Activated CD4-positive, alpha-beta memory T cell treated with anti-CD3 and anti-CD28 coated beads, Interleukin-2, amount 10 ng/mL, durations not matched to agents 7 days and 5 days (primary cell): ENCODE results near the gene PDZK1IP1. TPM values are rescaled to one million over a fixed set of nuclear protein-coding genes. Genes with fewer than 3 reads are reported as not detected.

Source experiments
- CTCF ChIA-PET: fragments of 350-600 bp; sonication (Branson Sonifier 250); formaldehyde crosslinking; loops from one replicate; lab custom pipeline; 2021; ENCODE audit warnings: antibody characterized with exemption, inconsistent platforms; lab: Charles Lee
- POLR2A ChIA-PET: fragments of 350-600 bp; sonication (Branson Sonifier 250); formaldehyde crosslinking; loops from one replicate; lab custom pipeline; 2021; ENCODE audit warnings: antibody characterized with exemption; lab: Charles Lee
- DNase-seq: peaks from one replicate; pipeline ENCODE4 v3.0.0-alpha.2; 2020
- H3K27ac Mint-ChIP-seq: one replicate; pipeline ENCODE4 v1.8.0; 2021; ENCODE audit warnings: mild to moderate bottlenecking, mixed read lengths
- H3K27me3 Mint-ChIP-seq: one replicate; pipeline ENCODE4 v1.8.0; 2021; ENCODE audit warnings: mixed read lengths
- H3K36me3 Mint-ChIP-seq: one replicate; pipeline ENCODE4 v1.8.0; 2021; ENCODE audit warnings: low read depth, mixed read lengths
- H3K4me1 Mint-ChIP-seq: one replicate; pipeline ENCODE4 v1.8.0; 2021; ENCODE audit warnings: mixed read lengths
- H3K4me3 Mint-ChIP-seq: one replicate; pipeline ENCODE4 v1.8.0; 2021; ENCODE audit warnings: mild to moderate bottlenecking, mixed read lengths
- H3K9me3 Mint-ChIP-seq: one replicate; pipeline ENCODE4 v1.8.0; 2021; ENCODE audit warnings: mixed read lengths
- total RNA-seq, 2 experiments: library from RNA; stranded (reverse); gene quantifications; one replicate each; pipeline ENCODE4 v1.2.3, GENCODE V29; 2021

Gene PDZK1IP1
- total RNA-seq, 2 experiments from 2014 or later = not detected

DNA sequence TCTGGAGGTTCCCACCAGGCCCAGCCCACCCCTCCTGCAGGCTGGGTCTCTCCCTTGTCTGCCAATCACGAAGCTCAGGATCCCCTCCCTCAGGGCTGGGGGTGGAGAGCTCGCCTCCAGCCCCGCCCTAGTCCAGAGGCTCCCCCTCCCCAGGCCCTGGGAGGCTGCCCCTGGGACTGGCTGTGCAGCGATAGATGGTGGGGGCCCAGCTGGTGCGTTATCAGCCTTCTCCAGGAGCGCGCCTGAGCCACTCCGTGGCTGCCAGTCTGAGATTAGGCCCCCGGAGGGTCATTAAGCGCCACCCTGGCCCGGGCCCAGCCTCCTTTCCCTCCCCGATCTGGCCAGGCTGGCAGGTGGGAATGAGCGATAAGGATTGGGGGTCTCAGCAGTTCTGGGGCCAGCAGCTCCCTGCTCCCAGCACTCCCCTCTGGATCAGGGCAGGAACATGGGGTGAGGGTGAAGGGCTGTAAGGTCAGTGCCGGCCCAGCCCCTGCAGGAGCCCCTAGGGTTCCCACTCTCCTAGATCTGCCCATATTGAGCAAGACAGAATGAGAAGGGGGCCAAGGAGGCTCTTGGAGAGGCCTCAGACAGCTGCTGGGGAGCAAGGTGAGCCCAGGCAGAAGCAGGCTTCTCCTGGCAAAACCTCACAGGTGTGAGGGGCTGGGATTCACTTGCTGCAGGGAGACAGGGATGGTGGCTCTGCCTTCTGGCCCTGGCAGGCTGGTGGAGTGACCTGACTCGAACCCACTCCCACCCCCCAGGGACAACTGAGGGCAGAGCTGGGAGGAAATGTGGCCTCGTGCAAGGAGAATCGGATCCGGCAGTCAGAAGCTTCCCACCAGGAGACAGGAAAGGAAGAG is 8.5 kb downstream of the PDZK1IP1 start:
- Mint-ChIP-seq H3K27me3 (peaks cover 11% of the 10 kb centered on the region), H3K36me3 (no peaks in the 10 kb centered on the region), H3K4me1 (peaks cover 5% of the 10 kb centered on the region), H3K4me3 (no peak overlapping the region), H3K9me3 (no peaks in the 10 kb centered on the region), H3K27ac (no peak overlapping the region)
- POLR2A ChIA-PET = no interaction called here
- peak; percentile 12 for DNase-seq
- CTCF ChIA-PET = interaction anchor here (0.5 to 5.8 kb wide), 4 partner anchors 13 to 257 kb away, joined by 4 to 71 read pairs (median 8); partner anchors contain the start of gene FOXD2

DNA sequence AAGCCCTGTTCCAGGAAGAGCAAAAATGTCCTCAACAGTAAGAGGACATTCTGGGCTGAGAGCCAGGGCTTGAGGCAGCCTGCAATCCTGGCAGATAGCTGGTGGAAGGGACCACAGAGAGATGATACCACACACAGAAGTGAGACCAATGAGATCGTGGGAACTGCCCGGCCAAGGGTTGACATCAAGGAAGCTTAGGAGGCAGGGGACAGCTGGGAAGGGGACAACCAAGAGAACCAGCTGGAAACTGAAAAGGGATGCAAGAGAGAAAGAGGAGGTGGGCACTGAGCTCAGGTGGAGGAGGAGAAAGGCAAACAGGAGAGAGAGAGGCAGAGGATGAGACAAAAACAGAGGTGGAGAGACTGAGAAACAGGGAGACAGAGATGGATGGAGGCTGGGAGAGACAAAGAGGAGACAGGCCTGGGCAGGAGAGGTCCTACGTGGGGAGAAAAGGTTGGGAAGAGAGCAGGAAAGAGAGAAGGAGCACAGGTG is 9.2 kb downstream of the PDZK1IP1 start:
- H3K27me3 Mint-ChIP-seq = peaks cover 12% of the 10 kb centered on the region
- peaks cover 5% of the 10 kb centered on the region for H3K4me1 Mint-ChIP-seq
- ChIA-PET CTCF (interaction anchor here (0.5 to 5.8 kb wide), 5 partner anchors 9 to 258 kb away, joined by 4 to 71 read pairs (median 10); partner anchors contain the start of genes FOXD2 and PDZK1IP1), POLR2A (no interaction called here)
- H3K4me3 Mint-ChIP-seq = no peak overlapping the region
- H3K36me3 Mint-ChIP-seq = no peaks in the 10 kb centered on the region
- H3K9me3 Mint-ChIP-seq = no peaks in the 10 kb centered on the region
- DNase-seq = peak; percentile 10
- no peak overlapping the region for H3K27ac Mint-ChIP-seq

DNA sequence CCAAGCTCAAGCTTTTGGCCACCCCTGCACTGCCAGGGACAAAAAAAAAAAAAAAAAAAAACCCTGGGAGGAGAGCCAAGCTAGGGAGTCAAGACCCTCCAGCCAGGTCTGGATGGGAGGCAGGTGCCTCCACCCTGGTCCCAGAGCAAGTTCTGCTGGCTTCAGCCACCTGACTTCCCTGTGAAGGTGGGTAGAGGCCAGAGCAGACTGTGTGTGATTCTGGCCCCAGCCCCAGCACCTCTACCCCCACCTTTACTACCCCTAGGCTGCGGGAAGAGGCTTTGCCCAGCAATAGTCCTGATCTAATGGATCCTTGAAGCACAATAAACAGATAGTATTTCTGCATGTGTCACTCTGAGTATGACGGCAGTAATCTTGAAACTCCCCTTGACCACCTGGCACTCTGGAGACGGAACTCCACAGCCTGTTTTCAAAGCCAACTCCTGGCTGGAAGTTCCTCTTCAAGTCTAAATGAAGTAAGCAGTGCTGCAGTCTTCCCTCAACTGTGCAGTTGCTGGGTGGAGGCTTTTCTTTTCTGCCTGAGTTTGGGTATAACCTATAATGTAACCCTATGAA is 9.8 kb downstream of the PDZK1IP1 start:
- CTCF ChIA-PET = interaction anchor here (0.6 to 5.8 kb wide), 11 partner anchors 10 to 930 kb away, joined by 3 to 71 read pairs (median 8); partner anchors contain the start of genes CMPK1, FOXD2 and PDZK1IP1
- no peak overlapping the region for H3K4me3 Mint-ChIP-seq
- no peaks in the 10 kb centered on the region for H3K9me3 Mint-ChIP-seq
- H3K27me3 Mint-ChIP-seq = peaks cover 15% of the 10 kb centered on the region
- H3K4me1 Mint-ChIP-seq = peaks cover 8% of the 10 kb centered on the region
- POLR2A ChIA-PET = interaction anchor here (1.0 to 1.2 kb wide), 2 partner anchors 49 to 83 kb away, joined by 3 to 6 read pairs; no protein-coding TSS in a partner anchor
- no peak overlapping the region for H3K27ac Mint-ChIP-seq
- H3K36me3 Mint-ChIP-seq = no peaks in the 10 kb centered on the region
- peak; percentile 12 for DNase-seq

DNA sequence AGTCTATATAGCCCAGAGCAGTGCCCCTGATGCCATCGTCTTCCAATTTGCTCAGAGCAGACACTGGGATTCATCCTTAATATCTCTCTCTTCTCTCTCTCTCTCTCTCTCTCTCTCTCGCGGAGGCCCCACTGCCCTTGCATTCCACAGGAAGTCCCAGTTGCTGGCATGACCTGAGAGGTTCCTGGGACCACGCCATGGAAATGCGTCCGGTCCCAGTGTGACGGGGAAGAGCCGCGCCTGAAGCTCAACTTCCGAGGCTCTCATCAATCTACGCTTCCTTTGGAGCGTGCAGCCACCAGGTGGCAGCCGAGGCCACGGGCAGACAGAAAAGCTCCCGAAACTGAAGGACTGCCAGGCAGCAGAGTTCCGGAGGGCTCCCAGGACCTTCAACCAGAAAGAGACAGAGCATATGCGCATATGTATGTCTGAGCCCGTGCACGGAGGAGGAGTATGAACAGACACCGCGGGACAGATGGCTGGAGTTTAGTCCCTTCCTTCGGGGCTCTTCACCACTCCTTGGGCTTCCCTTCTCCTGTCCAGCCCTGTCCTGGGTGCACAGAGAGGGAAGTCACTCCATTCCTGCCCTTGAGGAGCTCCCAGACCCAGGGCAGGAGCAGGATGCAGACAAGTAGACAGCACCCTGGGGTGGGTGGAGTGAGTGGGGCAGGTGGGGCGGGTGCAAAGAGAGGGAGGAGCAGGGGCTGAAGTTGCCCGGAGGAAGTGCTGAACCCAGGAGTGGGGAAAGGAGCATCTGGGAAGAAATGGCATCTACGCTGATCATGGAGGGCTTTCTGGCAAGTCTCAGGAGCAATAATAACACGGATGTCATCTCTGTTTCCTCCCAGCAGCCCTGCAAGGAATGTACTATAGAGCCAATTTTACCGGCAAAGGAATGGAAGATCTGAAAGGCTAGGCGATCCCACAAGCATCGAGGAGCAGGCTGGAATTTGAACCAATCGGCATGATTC is 10.5 kb downstream of the PDZK1IP1 start:
- peak; percentile 86 for DNase-seq
- ChIA-PET CTCF (interaction anchor here (0.6 to 5.8 kb wide), 46 partner anchors 9 to 931 kb away, joined by 3 to 71 read pairs (median 4); partner anchors contain the start of genes ATPAF1, CMPK1, FOXD2 and PDZK1IP1), POLR2A (interaction anchor here (0.7 to 2.1 kb wide), 5 partner anchors 13 to 135 kb away, joined by 3 to 6 read pairs (median 4); partner anchors contain the start of gene STIL)
- Mint-ChIP-seq H3K4me3 (peak overlapping the region; percentile 74), H3K4me1 (peaks cover 8% of the 10 kb centered on the region), H3K27me3 (peaks cover 19% of the 10 kb centered on the region), H3K27ac (peak overlapping the region; percentile 41), H3K9me3 (no peaks in the 10 kb centered on the region), H3K36me3 (no peaks in the 10 kb centered on the region)

DNA sequence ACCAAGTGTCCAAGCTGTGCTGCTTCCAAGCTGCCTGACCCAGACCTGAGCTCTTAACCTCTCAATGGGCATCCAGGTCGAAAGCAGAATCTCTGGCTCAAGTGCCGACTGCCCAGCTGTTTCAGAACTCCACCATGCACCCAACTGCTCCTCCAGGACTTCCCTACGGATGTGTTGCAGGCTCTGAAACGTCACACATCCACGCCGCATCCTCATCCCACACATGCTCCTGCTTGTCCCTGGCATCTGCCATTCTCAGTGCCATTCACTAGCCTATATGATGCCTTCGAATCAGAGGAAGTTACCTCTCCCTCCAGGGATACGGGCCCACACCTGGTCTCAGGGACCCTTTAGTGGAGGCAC is 11.2 kb downstream of the PDZK1IP1 start:
- H3K36me3 Mint-ChIP-seq = no peaks in the 10 kb centered on the region

DNA sequence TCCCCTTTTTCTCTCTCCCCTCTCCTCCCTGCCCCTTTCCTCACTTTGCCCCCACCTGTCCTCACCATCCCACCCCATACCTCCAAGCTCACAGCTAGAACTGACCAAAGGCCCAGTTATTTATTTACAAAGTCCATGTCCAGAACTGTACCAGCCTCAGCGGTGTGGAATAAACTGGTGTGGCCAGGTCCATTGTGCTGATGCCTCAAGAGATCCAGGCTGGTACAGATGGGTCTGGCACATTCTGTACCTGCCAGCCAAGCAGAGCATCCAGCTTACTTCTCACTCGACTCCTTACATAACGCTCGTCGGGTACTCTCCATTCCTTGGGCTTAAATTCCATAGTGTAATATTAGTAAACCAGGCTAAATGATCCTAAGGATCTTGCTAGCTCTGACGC is 11.8 kb downstream of the PDZK1IP1 start:
- Mint-ChIP-seq H3K36me3 (no peaks in the 10 kb centered on the region), H3K4me1 (peaks cover 8% of the 10 kb centered on the region), H3K27me3 (peaks cover 19% of the 10 kb centered on the region), H3K27ac (no peak overlapping the region), H3K9me3 (no peaks in the 10 kb centered on the region), H3K4me3 (no peak overlapping the region)
- DNase-seq = no peak
- ChIA-PET POLR2A (interaction anchor here (1.4 to 2.1 kb wide), 2 partner anchors 14 to 136 kb away, joined by 4 to 5 read pairs; partner anchors contain the start of gene STIL), CTCF (interaction anchor here (0.6 to 5.8 kb wide), 22 partner anchors 10 to 928 kb away, joined by 3 to 71 read pairs (median 5); partner anchors contain the start of genes ATPAF1 and CMPK1)

More for the DNA sequence above, 11.2 kb downstream of the PDZK1IP1 start:
- POLR2A ChIA-PET = interaction anchor here (1.4 to 2.1 kb wide), 2 partner anchors 14 to 136 kb away, joined by 4 to 5 read pairs; partner anchors contain the start of gene STIL
- DNase-seq = peak; percentile 15
- no peak overlapping the region for H3K27ac Mint-ChIP-seq
- peaks cover 19% of the 10 kb centered on the region for H3K27me3 Mint-ChIP-seq
- H3K4me1 Mint-ChIP-seq = peaks cover 8% of the 10 kb centered on the region
- peak overlapping the region; percentile 74 for H3K4me3 Mint-ChIP-seq
- H3K9me3 Mint-ChIP-seq = no peaks in the 10 kb centered on the region
- CTCF ChIA-PET = interaction anchor here (0.7 to 5.8 kb wide), 44 partner anchors 10 to 609 kb away, joined by 3 to 71 read pairs (median 4); partner anchors contain the start of genes ATPAF1, CMPK1, FOXD2 and PDZK1IP1

DNA sequence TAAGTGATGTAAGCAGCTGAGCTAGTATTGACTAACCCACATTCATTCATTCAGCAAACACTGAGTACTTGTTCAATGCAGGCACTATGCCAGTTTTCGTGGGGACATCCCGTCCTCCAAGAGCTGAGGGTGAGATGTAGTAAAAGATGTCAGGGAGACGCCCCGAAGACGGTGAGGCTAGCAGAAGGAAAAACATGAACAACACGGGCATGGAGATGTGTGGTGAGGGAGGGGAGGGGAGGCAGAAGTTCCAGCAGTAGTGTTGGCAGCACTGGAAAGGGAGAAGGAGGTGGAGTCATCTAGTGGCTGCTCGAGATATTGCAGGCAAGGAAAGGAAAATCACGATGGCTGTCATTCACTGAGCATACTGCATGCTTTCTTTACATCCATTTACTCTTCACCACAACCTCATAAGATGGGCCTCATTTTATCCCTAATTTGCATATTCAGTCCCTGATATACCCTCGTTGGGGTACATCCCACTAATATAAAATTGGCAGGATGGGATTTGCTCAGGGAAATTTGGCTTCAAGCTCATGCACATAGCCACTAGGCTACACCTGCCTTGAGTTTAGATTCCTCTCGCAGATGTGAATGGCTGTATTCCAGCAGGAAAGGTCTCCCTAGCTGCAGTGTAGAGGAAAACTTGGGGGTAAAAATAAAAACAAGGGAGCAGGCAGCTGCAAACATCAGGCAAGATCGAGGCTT is 14.5 kb downstream of the PDZK1IP1 start:
- Mint-ChIP-seq H3K27ac (no peak overlapping the region), H3K36me3 (no peaks in the 10 kb centered on the region), H3K4me1 (peaks cover 8% of the 10 kb centered on the region), H3K4me3 (no peak overlapping the region), H3K9me3 (no peaks in the 10 kb centered on the region), H3K27me3 (peaks cover 18% of the 10 kb centered on the region)
- DNase-seq = peak; percentile 54
- ChIA-PET CTCF (interaction anchor here (1.1 to 3.2 kb wide), 5 partner anchors 10 to 245 kb away, joined by 3 to 19 read pairs (median 4); no protein-coding TSS in a partner anchor), POLR2A (no interaction called here)

DNA sequence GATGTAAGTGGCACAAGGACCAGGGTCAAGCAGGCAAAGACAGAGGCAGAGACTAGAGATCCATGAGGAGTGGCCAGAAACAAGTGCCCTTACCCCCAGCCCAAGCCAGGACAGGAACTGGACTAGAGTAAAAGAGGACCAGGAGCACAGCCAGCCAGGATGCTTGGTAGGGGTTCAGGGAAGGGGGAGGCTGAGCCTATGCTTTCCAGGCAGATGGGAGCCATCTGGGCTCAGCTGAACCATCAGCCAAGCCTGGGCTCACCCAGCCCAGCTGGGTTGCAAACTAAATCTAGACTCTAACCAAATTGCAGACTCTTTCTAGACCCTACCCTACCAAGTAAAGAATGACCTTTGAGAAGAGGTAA is 15.2 kb downstream of the PDZK1IP1 start:
- peaks cover 7% of the 10 kb centered on the region for H3K4me1 Mint-ChIP-seq
- POLR2A ChIA-PET = no interaction called here

DNA sequence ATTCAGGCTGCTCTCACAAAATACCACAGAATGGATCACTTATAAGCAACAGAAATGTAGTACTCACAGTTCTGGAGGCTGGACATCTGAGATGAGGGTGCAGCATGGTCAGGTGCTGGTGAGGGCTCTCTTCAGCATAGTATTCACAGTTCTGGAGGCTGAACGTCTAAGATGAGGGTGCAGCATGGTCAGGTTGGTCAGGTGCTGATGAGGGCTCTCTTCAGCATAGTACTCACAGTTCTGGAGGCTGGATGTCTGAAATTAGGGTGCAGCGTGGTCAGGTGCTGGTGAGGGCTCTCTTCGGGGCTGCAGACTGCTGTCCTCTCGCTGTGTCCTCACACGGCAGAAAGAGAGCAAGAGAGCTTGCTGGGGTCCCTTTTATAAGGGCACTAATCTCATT is 17.1 kb downstream of the PDZK1IP1 start:
- Mint-ChIP-seq H3K27me3 (peaks cover 25% of the 10 kb centered on the region), H3K4me1 (peaks cover 2% of the 10 kb centered on the region), H3K27ac (no peak overlapping the region), H3K36me3 (no peaks in the 10 kb centered on the region), H3K4me3 (no peak overlapping the region), H3K9me3 (no peaks in the 10 kb centered on the region)
- DNase-seq = no peak
- ChIA-PET CTCF (interaction anchor here (0.6 kb wide), 1 partner anchor 745 kb away, joined by 4 read pairs; no protein-coding TSS in a partner anchor), POLR2A (no interaction called here)

More for the DNA sequence above, 15.2 kb downstream of the PDZK1IP1 start:
- Mint-ChIP-seq H3K27me3 (peaks cover 15% of the 10 kb centered on the region), H3K36me3 (no peaks in the 10 kb centered on the region), H3K9me3 (no peaks in the 10 kb centered on the region), H3K27ac (no peak overlapping the region), H3K4me3 (no peak overlapping the region)
- peak; percentile 10 for DNase-seq
- CTCF ChIA-PET = interaction anchor here (0.9 to 3.2 kb wide), 4 partner anchors 9 to 91 kb away, joined by 3 to 19 read pairs (median 6); no protein-coding TSS in a partner anchor

DNA sequence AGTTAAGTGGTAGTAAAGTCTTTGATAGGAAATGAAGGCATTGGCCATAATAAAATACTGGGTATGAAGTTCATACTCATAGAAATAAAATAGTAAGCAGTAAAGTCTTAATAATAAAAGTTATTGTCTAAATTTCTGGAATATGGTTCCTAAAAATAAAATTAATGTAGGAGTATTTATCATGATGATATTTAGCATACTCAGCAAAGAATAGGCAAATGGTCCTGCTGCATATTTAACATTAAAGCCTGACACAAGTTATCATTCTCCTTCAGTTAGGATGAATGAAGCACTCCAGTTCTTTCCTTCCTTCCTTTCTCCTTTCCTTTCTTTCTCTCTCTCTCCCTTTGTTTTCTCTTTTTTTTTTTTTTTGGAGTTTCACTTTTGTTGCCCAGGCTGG is 25.3 kb downstream of the PDZK1IP1 start:
- POLR2A ChIA-PET = no interaction called here
- CTCF ChIA-PET = interaction anchor here (1.2 kb wide), 1 partner anchor 11 kb away, joined by 4 read pairs; no protein-coding TSS in a partner anchor
- H3K4me1 Mint-ChIP-seq = no peaks in the 10 kb centered on the region
- H3K4me3 Mint-ChIP-seq = no peak overlapping the region
- DNase-seq = no peak
- H3K27me3 Mint-ChIP-seq = peaks cover 40% of the 10 kb centered on the region
- H3K36me3 Mint-ChIP-seq = no peaks in the 10 kb centered on the region
- H3K27ac Mint-ChIP-seq = no peak overlapping the region
- no peaks in the 10 kb centered on the region for H3K9me3 Mint-ChIP-seq
